ENCODE results near the gene MAPRE2. TPM values are rescaled to one million over a fixed set of nuclear protein-coding genes. Genes with fewer than 3 reads are reported as not detected.

The MAPRE2 gene
- total RNA-seq, 2 donors from 2014 or later: 11.7 to 11.9 TPM

- Histone ChIP-seq H3K4me3 (no peak overlapping the region), H3K4me1 (peaks cover 6% of the 10 kb centered on the region), H3K27me3 (no peaks in the 10 kb centered on the region), H3K9me3 (no peaks in the 10 kb centered on the region), H3K27ac (no peak overlapping the region), H3K36me3 (replicated peaks in 1 of 2; ENCODE audit: insufficient read depth in 1 of 2, low read depth in 2 of 2) (no peaks in the 10 kb centered on the region)
- intact Hi-C loops (cut with DNase I): no loop called here
- 59 to 77% methylated on average over 1 of the region's 1 CpG for WGBS, 2 donors
- TF ChIP-seq CTCF (IDR thresholded peaks at IDR 0.05) (no peak), POLR2A (IDR thresholded peaks at IDR 0.05) (no peak)
- ATAC-seq (no peak), DNase-seq (no peak)
These were observed 48.2 kb downstream of the MAPRE2 start for GRCh38 chr18:35089382-35089781.

- H3K4me3 ChIP-seq: no peak overlapping the region
- intact Hi-C loops (cut with DNase I): no loop called here
These were observed 48.8 kb downstream of the MAPRE2 start for GRCh38 chr18:35089891-35090550.

GRCh38 chr18:35091841-35092240 lies 50.6 kb downstream of the MAPRE2 start:
- no peak for DNase-seq
- H3K4me1 ChIP-seq: no peaks in the 10 kb centered on the region
- no peak overlapping the region for H3K27ac ChIP-seq
- no peaks in the 10 kb centered on the region for H3K9me3 ChIP-seq
- no peaks in the 10 kb centered on the region for H3K36me3 ChIP-seq (replicated peaks in 1 of 2; ENCODE audit: insufficient read depth in 1 of 2, low read depth in 2 of 2)
- no peaks in the 10 kb centered on the region for H3K27me3 ChIP-seq
- intact Hi-C loops (cut with DNase I): no loop called here
- WGBS, 2 donors: 85 to 86% methylated on average over 2 of the region's 2 CpGs
- no peak for ATAC-seq
- TF ChIP-seq CTCF (IDR thresholded peaks at IDR 0.05): no peak
- TF ChIP-seq POLR2A (IDR thresholded peaks at IDR 0.05): no peak
- no peak overlapping the region for H3K4me3 ChIP-seq

More at GRCh38 chr18:35089891-35090550, 48.8 kb downstream of the MAPRE2 start:
- Histone ChIP-seq H3K4me1 (no peaks in the 10 kb centered on the region), H3K27ac (no peak overlapping the region), H3K27me3 (no peaks in the 10 kb centered on the region), H3K36me3 (replicated peaks in 1 of 2; ENCODE audit: insufficient read depth in 1 of 2, low read depth in 2 of 2) (no peaks in the 10 kb centered on the region), H3K9me3 (no peaks in the 10 kb centered on the region)
- TF ChIP-seq POLR2A (IDR thresholded peaks at IDR 0.05) (no peak), CTCF (IDR thresholded peaks at IDR 0.05) (no peak)
- DNase-seq (no peak), ATAC-seq (no peak)
- 95 to 97% methylated on average over 4 of the region's 4 CpGs for WGBS, 2 donors

- DNase-seq (no peak), ATAC-seq (no peak)
- TF ChIP-seq POLR2A (IDR thresholded peaks at IDR 0.05): no peak
- no peak for TF ChIP-seq CTCF (IDR thresholded peaks at IDR 0.05)
- H3K4me3 ChIP-seq: no peak overlapping the region
- no peaks in the 10 kb centered on the region for H3K36me3 ChIP-seq (replicated peaks in 1 of 2; ENCODE audit: insufficient read depth in 1 of 2, low read depth in 2 of 2)
- no peaks in the 10 kb centered on the region for H3K27me3 ChIP-seq
- H3K27ac ChIP-seq: no peak overlapping the region
- 93 to 100% methylated on average over 1 of the region's 1 CpG for WGBS, 2 donors
- no peaks in the 10 kb centered on the region for H3K4me1 ChIP-seq
- intact Hi-C loops (cut with DNase I): no loop called here
- no peaks in the 10 kb centered on the region for H3K9me3 ChIP-seq
These were observed 54.9 kb downstream of the MAPRE2 start for GRCh38 chr18:35095983-35096676.

- no peak for ATAC-seq
- intact Hi-C loops (cut with DNase I): no loop called here
These were observed 55.4 kb downstream of the MAPRE2 start for GRCh38 chr18:35096677-35097011.

More at GRCh38 chr18:35096677-35097011, 55.4 kb downstream of the MAPRE2 start:
- no peaks in the 10 kb centered on the region for H3K27me3 ChIP-seq
- no peak overlapping the region for H3K4me3 ChIP-seq
- no peaks in the 10 kb centered on the region for H3K9me3 ChIP-seq
- no peak overlapping the region for H3K27ac ChIP-seq
- no peak for DNase-seq
- TF ChIP-seq CTCF (IDR thresholded peaks at IDR 0.05): no peak
- H3K36me3 ChIP-seq (replicated peaks in 1 of 2; ENCODE audit: insufficient read depth in 1 of 2, low read depth in 2 of 2): no peaks in the 10 kb centered on the region
- H3K4me1 ChIP-seq: no peaks in the 10 kb centered on the region
